ENCODE data around the gene PODN. TPM values are rescaled to one million over a fixed set of nuclear protein-coding genes. Genes with fewer than 3 reads are reported as not detected.

PODN gene
- total RNA-seq, 1 experiment from 2014 or later: 0.42 TPM

DNA sequence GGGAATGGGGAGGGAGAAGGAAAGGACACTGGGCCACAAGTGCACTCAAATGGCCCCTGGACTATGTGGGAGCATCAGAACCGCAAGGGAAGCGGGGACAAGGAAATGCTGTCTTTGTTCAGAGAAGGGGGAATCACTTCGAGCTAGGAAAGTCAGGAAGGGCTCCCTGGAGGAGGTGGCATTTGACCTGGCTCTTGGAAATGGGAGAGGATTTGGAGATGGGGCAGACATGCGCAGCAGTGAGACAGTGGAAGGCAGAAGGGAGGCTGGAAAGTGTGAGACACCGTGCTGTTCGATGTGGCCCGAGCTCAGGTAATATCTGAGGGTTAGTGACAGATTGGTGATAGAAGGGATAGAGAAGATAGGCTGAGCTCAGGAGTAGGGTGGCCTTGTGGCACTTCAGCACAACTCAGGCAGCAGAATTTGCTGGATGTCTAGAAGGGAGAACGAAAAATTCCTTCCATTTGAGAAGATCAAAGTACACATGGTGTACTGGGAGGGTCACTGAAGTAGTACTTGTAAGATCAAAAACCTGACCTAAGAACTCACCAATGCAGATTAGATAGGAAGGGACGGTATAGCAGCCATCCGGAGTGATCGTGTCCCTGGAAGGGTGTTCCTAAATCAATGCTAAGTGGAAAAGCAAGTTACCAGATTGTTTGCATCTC lies 55.1 kb downstream of the PODN start:
- H3K4me1 ChIP-seq: peaks cover 22% of the 10 kb centered on the region
- no peaks in the 10 kb centered on the region for H3K36me3 ChIP-seq
- H3K4me3 ChIP-seq: no peak overlapping the region
- 0 out of 2 replicates have a peak, but pooled peaks cover 3% of the 10 kb centered on the region for H3K27me3 ChIP-seq
- no peak for DNase-seq
- H3K27ac ChIP-seq: no peak overlapping the region
- H3K9me3 ChIP-seq (replicated peaks): no peaks in the 10 kb centered on the region

DNA sequence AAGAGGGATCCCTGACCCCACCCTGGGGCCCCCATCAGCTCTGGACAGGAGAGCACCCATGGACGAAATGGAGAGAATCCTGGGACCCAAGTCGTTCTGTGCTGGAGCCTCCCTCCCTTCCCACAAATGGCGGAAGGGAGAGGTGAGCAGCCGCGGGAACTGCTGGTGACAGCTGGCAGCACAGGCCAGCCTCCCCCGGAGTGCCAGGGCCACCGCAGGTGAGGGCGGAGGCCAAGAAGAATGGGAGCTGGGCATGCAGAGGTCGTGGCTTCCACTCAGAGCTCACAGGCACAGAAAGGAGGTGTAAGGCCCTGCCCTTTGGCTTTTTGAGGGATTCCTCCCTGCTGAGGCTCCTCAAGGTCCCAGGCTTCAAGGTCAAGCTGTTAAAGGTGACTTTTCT lies 55.8 kb downstream of the PODN start:
- Histone ChIP-seq H3K4me3 (no peak overlapping the region), H3K9me3 (replicated peaks) (no peaks in the 10 kb centered on the region), H3K4me1 (peaks cover 29% of the 10 kb centered on the region), H3K27me3 (0 out of 2 replicates have a peak, but pooled peaks cover 3% of the 10 kb centered on the region), H3K36me3 (no peaks in the 10 kb centered on the region), H3K27ac (no peak overlapping the region)
- no peak for DNase-seq

- H3K4me1 ChIP-seq: peaks cover 40% of the 10 kb centered on the region
- H3K36me3 ChIP-seq: no peaks in the 10 kb centered on the region
- no peak for DNase-seq
- 0 out of 2 replicates have a peak, but pooled peaks cover 3% of the 10 kb centered on the region for H3K27me3 ChIP-seq
- no peak overlapping the region for H3K4me3 ChIP-seq
- H3K9me3 ChIP-seq (replicated peaks): no peaks in the 10 kb centered on the region
- peak overlapping the region; percentile 87 for H3K27ac ChIP-seq
Observed at GRCh38 chr1:53120659-53121058, 58.6 kb downstream of the PODN start.

DNA sequence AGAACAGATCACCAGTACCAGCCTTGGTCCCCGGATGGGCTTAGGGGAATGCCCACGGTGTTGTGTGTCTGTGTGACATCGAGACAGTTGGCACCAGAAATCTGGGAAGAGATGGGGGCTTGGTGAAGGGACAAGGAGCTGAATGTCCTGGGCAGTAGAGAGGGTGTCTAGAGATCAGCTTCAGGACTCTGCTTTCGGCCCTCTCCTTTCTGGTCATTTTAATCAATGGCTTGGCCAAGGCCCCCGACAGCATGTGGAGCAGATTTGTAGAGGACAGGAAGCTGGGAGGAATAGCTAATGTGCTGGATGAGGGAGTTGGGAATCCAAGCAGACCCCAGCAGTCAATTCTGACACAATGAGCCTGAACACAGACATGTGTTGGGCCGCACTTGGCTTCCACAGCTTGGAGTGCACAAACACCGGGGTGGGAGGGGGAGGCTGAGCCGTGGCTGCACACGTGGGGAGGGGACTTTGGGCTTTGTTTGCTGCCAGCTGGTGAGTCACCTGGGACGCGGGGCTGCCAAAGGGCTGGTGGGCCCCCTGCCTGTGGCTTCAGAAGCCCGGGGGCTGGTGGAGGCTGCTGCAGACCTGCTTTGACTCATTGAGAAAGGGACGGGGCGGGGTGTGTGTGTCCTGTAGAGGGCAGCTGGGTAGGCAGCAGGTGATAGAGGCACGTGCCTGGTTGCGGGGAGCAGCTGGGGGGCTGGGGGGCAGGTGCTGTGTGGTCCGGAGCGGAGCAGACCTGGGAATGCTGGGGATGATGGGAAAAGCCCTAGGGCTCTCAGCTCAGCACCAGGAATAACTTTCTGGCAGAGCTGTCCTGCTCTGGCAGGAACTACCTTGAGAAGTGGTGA lies 59.5 kb downstream of the PODN start:
- peak overlapping the region; percentile 87 for H3K27ac ChIP-seq
- H3K4me1 ChIP-seq: peaks cover 35% of the 10 kb centered on the region
- DNase-seq: peak; percentile 82 to 88
- no peaks in the 10 kb centered on the region for H3K27me3 ChIP-seq
- H3K9me3 ChIP-seq (replicated peaks): no peaks in the 10 kb centered on the region
- H3K4me3 ChIP-seq: no peak overlapping the region
- no peaks in the 10 kb centered on the region for H3K36me3 ChIP-seq

GRCh38 chr1:53122201-53122885 lies 60.3 kb downstream of the PODN start:
- H3K4me1 ChIP-seq: peaks cover 38% of the 10 kb centered on the region
- DNase-seq: peak; percentile 60 to 70
- H3K4me3 ChIP-seq: no peak overlapping the region
- peak overlapping the region; percentile 87 for H3K27ac ChIP-seq
- no peaks in the 10 kb centered on the region for H3K9me3 ChIP-seq (replicated peaks)
- H3K36me3 ChIP-seq: no peaks in the 10 kb centered on the region
- no peaks in the 10 kb centered on the region for H3K27me3 ChIP-seq

DNA sequence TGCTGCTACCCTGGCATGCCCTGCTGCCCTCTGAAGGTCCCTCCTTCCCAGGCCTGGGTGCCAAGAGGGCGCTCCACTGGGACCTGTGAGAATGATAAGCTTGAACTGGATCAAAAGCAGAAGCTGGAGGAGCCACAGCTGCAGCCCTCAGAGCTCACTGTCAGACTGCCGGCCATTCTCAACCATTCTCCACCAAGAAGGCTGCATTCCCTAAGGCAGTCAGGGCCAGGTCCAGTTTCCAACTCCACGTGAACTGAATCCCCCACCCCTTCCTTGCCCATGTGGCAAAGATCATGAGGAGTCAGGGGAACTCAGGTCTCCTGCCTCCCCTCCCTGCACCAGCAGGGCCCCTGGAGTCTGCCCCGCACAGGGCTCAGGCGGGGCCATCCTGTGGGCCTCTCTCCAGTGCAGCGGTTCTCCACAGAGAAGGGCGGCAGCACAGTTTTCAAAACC lies 61.0 kb downstream of the PODN start:
- no peak for DNase-seq
- Histone ChIP-seq H3K4me3 (no peak overlapping the region), H3K9me3 (replicated peaks) (no peaks in the 10 kb centered on the region; the same call in 1 of the 2 replicates), H3K27me3 (no peaks in the 10 kb centered on the region), H3K36me3 (no peaks in the 10 kb centered on the region), H3K4me1 (peaks cover 39% of the 10 kb centered on the region), H3K27ac (peak overlapping the region; percentile 87)

DNA sequence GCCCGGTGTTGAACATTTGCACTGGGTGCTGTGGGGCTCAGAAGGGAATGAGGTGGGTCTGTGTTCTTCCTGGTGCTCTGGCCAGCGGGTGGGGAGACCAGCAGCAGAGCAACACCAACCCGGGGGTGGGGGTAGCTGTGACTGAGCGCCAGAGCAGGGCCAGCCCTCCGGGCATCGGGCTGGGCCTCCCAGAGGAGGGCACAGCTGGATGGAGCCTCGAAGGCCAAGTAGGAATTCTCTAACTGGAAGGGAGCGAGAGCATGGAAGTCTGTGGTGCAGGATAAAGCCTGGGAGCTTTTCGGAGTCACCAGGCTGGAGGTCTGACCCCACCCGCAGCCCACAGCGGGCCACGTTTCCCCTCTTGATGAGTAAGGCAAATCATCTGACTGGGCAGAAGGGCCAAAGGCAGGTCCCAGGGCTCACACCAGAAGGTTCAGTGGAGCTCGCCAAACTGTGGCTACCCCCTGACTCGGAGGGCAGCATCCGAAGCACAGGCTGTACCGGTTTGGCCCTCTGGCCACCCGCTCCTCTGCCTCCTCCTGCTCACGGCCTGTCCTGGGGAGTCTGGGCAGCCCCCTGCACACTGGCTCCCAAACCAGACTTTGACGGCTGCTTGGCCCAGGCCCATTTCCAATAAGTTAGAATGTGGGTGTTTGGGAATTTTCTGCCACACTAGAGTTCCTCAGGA lies 61.6 kb downstream of the PODN start:
- H3K4me1 ChIP-seq: peaks cover 39% of the 10 kb centered on the region
- DNase-seq: no peak
- H3K27ac ChIP-seq: peak overlapping the region; percentile 87
- H3K36me3 ChIP-seq: no peaks in the 10 kb centered on the region
- H3K4me3 ChIP-seq: no peak overlapping the region
- no peaks in the 10 kb centered on the region; the same call in 1 of the 2 replicates for H3K9me3 ChIP-seq (replicated peaks)
- no peaks in the 10 kb centered on the region for H3K27me3 ChIP-seq

- H3K4me1 ChIP-seq: peaks cover 39% of the 10 kb centered on the region
- H3K27ac ChIP-seq: no peak overlapping the region
- no peak for DNase-seq
- no peaks in the 10 kb centered on the region; the same call in 1 of the 2 replicates for H3K9me3 ChIP-seq (replicated peaks)
- no peaks in the 10 kb centered on the region for H3K27me3 ChIP-seq
- no peaks in the 10 kb centered on the region for H3K36me3 ChIP-seq
- H3K4me3 ChIP-seq: no peak overlapping the region
Observed at GRCh38 chr1:53125122-53125521, 63.1 kb downstream of the PODN start.

DNA sequence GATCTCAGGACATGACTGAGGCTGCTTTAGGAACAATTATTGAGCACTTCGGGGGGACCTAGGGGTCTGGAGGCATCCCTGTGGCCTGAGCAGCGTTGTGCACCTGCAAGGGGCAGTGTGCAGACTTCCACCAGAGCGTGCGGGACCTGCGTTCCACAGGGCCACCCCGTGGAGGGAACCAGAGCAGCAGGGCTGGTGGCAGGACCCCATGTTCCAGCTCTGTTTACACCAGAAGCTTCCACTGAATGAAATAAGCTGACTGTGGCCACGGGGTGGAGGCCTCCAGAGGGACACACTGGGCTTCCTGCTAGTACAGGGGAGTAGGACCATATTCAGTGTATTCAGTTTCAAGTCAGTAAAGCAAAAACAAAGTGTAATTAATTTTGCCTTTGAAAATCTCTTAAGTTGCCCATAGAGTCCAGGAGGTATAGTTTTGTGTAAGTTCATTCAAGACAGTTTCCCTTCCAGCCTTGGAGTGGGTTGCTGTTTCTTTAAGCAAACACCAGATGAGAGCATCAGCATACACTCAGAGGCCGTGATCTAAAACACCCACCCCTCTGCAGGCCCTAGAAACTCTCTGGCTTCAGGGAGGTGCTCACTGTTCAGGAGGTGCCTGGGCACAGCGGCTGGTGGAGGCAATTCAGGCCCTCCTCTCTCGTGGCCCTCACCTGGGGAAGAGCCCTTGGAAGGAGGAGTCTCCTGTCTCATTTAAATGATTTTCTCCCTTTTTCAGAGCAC lies 63.8 kb downstream of the PODN start:
- Histone ChIP-seq H3K27me3 (no peaks in the 10 kb centered on the region), H3K4me1 (peaks cover 36% of the 10 kb centered on the region), H3K36me3 (no peaks in the 10 kb centered on the region), H3K4me3 (no peak overlapping the region), H3K9me3 (replicated peaks) (no peaks in the 10 kb centered on the region; the same call in 1 of the 2 replicates), H3K27ac (no peak overlapping the region)
- no peak for DNase-seq

GRCh38 chr1:53126495-53126894 lies 64.5 kb downstream of the PODN start:
- H3K4me1 ChIP-seq: peaks cover 29% of the 10 kb centered on the region
- no peak overlapping the region for H3K4me3 ChIP-seq
- DNase-seq: no peak
- H3K9me3 ChIP-seq (replicated peaks): no peaks in the 10 kb centered on the region; the same call in 1 of the 2 replicates
- no peaks in the 10 kb centered on the region for H3K27me3 ChIP-seq
- H3K36me3 ChIP-seq: no peaks in the 10 kb centered on the region
- H3K27ac ChIP-seq: no peak overlapping the region

- H3K27me3 ChIP-seq: no peaks in the 10 kb centered on the region
- H3K4me1 ChIP-seq: peaks cover 18% of the 10 kb centered on the region
- DNase-seq: peak; percentile 71 to 77
- no peak overlapping the region for H3K4me3 ChIP-seq
- no peaks in the 10 kb centered on the region for H3K36me3 ChIP-seq
- H3K9me3 ChIP-seq (replicated peaks): no peaks in the 10 kb centered on the region; the same call in 1 of the 2 replicates
- H3K27ac ChIP-seq: no peak overlapping the region
Observed at GRCh38 chr1:53127546-53127945, 65.5 kb downstream of the PODN start.

GRCh38 chr1:53128401-53128800 lies 66.4 kb downstream of the PODN start:
- Histone ChIP-seq H3K27me3 (no peaks in the 10 kb centered on the region), H3K4me3 (no peak overlapping the region), H3K4me1 (peaks cover 10% of the 10 kb centered on the region; the same call in 1 of the 2 replicates), H3K9me3 (replicated peaks) (no peaks in the 10 kb centered on the region; the same call in 1 of the 2 replicates), H3K27ac (no peak overlapping the region), H3K36me3 (no peaks in the 10 kb centered on the region)
- DNase-seq: no peak

DNA sequence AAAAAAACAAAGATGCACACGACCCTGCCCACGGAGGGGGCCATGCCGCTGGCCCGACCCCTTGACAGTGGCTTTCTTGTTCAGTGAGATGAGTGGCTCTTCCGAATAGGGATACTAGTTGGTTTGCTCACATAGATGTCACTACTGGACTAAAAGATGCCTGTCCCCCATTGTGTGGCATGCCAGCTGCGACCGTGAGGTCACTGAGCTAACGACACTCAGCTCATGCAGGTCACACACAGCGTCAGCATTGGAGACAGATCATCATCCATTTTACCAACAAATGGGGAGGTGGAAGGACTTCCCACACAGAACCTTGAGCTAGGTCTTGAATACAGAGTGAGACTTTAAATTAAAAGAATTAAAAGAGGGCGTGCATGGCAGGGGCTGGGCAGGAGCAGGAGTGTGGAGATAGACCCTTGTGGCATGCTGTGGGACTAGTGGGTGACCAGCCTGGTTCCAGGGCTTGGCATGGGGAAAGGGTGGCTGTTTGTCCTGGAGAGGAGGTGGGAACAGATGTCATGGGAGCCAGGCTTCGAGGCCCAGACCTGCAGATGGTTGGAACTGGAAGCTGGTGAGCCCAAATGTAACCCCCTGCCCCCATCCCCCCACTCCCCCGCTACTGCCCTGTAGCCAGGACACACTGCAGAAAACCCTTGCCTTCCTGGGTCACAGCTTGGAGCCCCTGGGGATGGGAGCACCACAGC lies 68.0 kb downstream of the PODN start:
- no peak overlapping the region for H3K27ac ChIP-seq
- DNase-seq: no peak
- H3K27me3 ChIP-seq: no peaks in the 10 kb centered on the region
- H3K4me3 ChIP-seq: no peak overlapping the region
- peaks cover 5% of the 10 kb centered on the region; the same call in 1 of the 2 replicates for H3K4me1 ChIP-seq
- no peaks in the 10 kb centered on the region for H3K36me3 ChIP-seq
- H3K9me3 ChIP-seq (replicated peaks): no peaks in the 10 kb centered on the region; the same call in 1 of the 2 replicates

Data from SJCRH30 (cell line).